ENCODE measurements around the gene ACOXL.

- TF ChIP-seq CTCF (IDR thresholded peaks at IDR 0.05) (no peak), POLR2AphosphoS5 (IDR thresholded peaks at IDR 0.05) (no peak)
Observed at GRCh38 chr2:110682872-110683271, 49.5 kb upstream of the ACOXL start.
